GM12864 (cell line): Measurements from ENCODE around the gene ELP5.

Experiments
- DNase-seq: peaks from one replicate; pipeline ENCODE4 v3.0.0-alpha.2; 2011; ENCODE audit warnings: low read depth
- H3K4me3 ChIP-seq: 2 replicates; pipeline ENCODE4 v1.5.1; 2011; ENCODE audit warnings: mild to moderate bottlenecking, low read depth, low read length, control low read depth
- TF ChIP-seq, protein P1 (sequence below): IDR thresholded peaks from 2 replicates; pipeline ENCODE4 v1.5.1; 2011; ENCODE audit warnings: low read depth, mild to moderate bottlenecking, moderate library complexity, low read length, control low read depth, inconsistent platforms; ENCODE audit errors: missing control alignments

ELP5 gene

GRCh38 chr17:7249830-7250229 lies 2.2 kb upstream of the ELP5 start:
- peak overlapping the region; percentile 77 for H3K4me3 ChIP-seq
- no peak for DNase-seq
- TF ChIP-seq, protein P1, sequence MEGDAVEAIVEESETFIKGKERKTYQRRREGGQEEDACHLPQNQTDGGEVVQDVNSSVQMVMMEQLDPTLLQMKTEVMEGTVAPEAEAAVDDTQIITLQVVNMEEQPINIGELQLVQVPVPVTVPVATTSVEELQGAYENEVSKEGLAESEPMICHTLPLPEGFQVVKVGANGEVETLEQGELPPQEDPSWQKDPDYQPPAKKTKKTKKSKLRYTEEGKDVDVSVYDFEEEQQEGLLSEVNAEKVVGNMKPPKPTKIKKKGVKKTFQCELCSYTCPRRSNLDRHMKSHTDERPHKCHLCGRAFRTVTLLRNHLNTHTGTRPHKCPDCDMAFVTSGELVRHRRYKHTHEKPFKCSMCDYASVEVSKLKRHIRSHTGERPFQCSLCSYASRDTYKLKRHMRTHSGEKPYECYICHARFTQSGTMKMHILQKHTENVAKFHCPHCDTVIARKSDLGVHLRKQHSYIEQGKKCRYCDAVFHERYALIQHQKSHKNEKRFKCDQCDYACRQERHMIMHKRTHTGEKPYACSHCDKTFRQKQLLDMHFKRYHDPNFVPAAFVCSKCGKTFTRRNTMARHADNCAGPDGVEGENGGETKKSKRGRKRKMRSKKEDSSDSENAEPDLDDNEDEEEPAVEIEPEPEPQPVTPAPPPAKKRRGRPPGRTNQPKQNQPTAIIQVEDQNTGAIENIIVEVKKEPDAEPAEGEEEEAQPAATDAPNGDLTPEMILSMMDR: no peak

- no peak for DNase-seq
- peak overlapping the region; percentile 77 for H3K4me3 ChIP-seq
- TF ChIP-seq, protein P1: no peak
These were observed 1.1 kb upstream of the ELP5 start for GRCh38 chr17:7250695-7251627.

DNA sequence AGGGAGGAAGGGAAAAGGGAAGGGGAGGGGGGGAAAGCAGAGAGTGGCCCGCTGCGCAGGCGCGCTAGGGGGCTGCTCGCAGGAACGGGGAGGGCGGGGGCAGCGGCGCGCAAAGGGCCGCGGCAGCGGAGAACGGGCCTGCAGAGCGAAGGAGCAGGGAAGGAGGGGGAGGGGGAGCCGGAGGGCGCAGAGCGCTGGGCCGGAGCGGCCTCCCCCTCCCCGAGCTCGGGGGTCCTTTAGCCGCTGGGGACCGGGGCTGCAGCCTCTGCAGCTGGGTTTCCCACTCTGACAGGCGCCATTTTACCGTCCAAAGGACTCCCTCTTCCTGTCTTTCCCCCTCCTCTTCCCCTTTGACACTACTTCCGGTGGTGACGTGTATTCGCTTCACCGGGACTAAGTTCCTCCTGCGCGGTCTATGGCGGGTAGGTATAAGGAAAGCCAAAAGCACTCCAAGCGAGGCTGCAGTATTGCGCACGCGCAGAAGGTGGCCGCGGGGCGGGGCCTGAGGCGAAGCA lies 297 bp upstream of the ELP5 start, which contains the start of gene CTDNEP1:
Gene CTDNEP1, minus strand, starts transcription at position 74 of the 515 bp plus-strand sequence. CDS start 438 bp downstream, outside the sequence.
- TF ChIP-seq, protein P1: no peak
- H3K4me3 ChIP-seq: peak within 1 kb of the TSS; percentile 77
- peak; percentile 98 for DNase-seq

DNA sequence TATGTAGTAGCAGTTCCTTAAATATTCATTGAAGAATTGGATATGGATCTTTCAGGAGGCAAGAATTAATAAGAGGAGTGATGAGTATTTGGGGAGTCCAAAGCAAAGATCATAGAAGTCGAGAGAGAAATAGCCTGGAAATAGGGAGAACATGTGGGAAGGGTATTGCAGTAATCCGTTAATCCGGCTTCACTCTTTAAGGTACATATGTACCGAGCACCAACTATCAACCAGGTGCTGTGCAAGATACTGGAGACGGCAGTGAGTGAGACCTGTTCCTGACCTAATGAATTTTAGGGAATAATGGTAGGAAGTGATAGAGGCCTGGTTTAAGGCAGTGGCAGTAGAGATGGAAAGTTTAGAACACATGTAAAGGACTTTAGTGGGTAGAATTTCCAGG lies 1.1 kb downstream of the ELP5 start:
- TF ChIP-seq, protein P1: no peak
- no peak for DNase-seq

DNA sequence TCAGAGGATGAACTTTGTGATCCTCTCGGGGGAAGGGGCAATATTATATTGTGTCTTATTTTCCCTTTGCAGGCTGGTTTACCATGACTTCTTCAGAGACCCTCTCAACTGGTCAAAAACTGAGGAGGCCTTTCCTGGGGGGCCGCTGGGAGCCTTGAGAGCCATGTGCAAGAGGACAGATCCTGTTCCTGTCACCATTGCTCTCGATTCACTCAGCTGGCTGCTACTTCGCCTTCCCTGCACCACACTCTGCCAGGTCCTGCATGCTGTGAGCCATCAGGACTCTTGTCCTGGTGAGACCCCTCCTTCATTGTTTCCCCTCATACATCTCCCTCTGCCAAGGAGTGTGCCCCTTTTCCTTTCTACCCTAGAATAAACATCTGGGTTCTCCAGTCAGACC lies 2.5 kb downstream of the ELP5 start:
- no peak for DNase-seq
- H3K4me3 ChIP-seq: no peak overlapping the region
- TF ChIP-seq, protein P1: no peak

More for the DNA sequence above, 1.1 kb downstream of the ELP5 start:
- H3K4me3 ChIP-seq: peak overlapping the region; percentile 77

GRCh38 chr17:7256766-7257456 lies 4.9 kb downstream of the ELP5 start:
- no peak for DNase-seq
- TF ChIP-seq, protein P1: no peak
- H3K4me3 ChIP-seq: no peak overlapping the region
